ENCODE results near the gene ACYP2.

Gene ACYP2

GRCh38 chr2:54161660-54162424 is 46.4 kb downstream of the ACYP2 start:
- DNase-seq (ENCODE audit: low spot score) = peak; percentile 34

GRCh38 chr2:54164106-54164505 is 48.7 kb downstream of the ACYP2 start:
- DNase-seq (ENCODE audit: low spot score) = no peak

- no peak for DNase-seq (ENCODE audit: low spot score)
These were observed 50.8 kb downstream of the ACYP2 start for GRCh38 chr2:54166121-54166773.

- DNase-seq (ENCODE audit: low spot score) = peak; percentile 36
These were observed 61.2 kb downstream of the ACYP2 start for GRCh38 chr2:54176577-54176976.

GRCh38 chr2:54183281-54183680 is 67.9 kb downstream of the ACYP2 start:
- DNase-seq (ENCODE audit: low spot score) = no peak

- no peak for DNase-seq (ENCODE audit: low spot score)
These were observed 68.6 kb downstream of the ACYP2 start for GRCh38 chr2:54183972-54184371.

- no peak for DNase-seq (ENCODE audit: low spot score)
These were observed 69.7 kb downstream of the ACYP2 start for GRCh38 chr2:54185105-54185504.

- DNase-seq (ENCODE audit: low spot score) = no peak
These were observed 71.9 kb downstream of the ACYP2 start for GRCh38 chr2:54187331-54187730.

GRCh38 chr2:54189539-54189938 is 74.1 kb downstream of the ACYP2 start:
- DNase-seq (ENCODE audit: low spot score) = no peak

GRCh38 chr2:54191361-54192135 is 76.1 kb downstream of the ACYP2 start:
- no peak for DNase-seq (ENCODE audit: low spot score)

- no peak for DNase-seq (ENCODE audit: low spot score)
These were observed 79.6 kb downstream of the ACYP2 start for GRCh38 chr2:54194761-54195750.

- no peak for DNase-seq (ENCODE audit: low spot score)
These were observed 81.2 kb downstream of the ACYP2 start for GRCh38 chr2:54196646-54197045.

- no peak for DNase-seq (ENCODE audit: low spot score)
These were observed 89.1 kb downstream of the ACYP2 start for GRCh38 chr2:54204476-54204875.

GRCh38 chr2:54206596-54206995 is 91.2 kb downstream of the ACYP2 start:
- DNase-seq (ENCODE audit: low spot score) = peak; percentile 45

- no peak for DNase-seq (ENCODE audit: low spot score)
These were observed 92.3 kb downstream of the ACYP2 start for GRCh38 chr2:54207666-54208195.

- no peak for DNase-seq (ENCODE audit: low spot score)
These were observed 93.2 kb downstream of the ACYP2 start for GRCh38 chr2:54208364-54209240.

GRCh38 chr2:54209379-54209778 is 94.0 kb downstream of the ACYP2 start:
- no peak for DNase-seq (ENCODE audit: low spot score)

- peak; percentile 82 for DNase-seq (ENCODE audit: low spot score)
These were observed 97.0 kb downstream of the ACYP2 start for GRCh38 chr2:54212456-54212855.

GRCh38 chr2:54213082-54213481 is 97.7 kb downstream of the ACYP2 start:
- DNase-seq (ENCODE audit: low spot score) = no peak

- no peak for DNase-seq (ENCODE audit: low spot score)
These were observed 109.6 kb downstream of the ACYP2 start for GRCh38 chr2:54224997-54225396.
